Measurements from ENCODE around the gene AKNA.

DNA sequence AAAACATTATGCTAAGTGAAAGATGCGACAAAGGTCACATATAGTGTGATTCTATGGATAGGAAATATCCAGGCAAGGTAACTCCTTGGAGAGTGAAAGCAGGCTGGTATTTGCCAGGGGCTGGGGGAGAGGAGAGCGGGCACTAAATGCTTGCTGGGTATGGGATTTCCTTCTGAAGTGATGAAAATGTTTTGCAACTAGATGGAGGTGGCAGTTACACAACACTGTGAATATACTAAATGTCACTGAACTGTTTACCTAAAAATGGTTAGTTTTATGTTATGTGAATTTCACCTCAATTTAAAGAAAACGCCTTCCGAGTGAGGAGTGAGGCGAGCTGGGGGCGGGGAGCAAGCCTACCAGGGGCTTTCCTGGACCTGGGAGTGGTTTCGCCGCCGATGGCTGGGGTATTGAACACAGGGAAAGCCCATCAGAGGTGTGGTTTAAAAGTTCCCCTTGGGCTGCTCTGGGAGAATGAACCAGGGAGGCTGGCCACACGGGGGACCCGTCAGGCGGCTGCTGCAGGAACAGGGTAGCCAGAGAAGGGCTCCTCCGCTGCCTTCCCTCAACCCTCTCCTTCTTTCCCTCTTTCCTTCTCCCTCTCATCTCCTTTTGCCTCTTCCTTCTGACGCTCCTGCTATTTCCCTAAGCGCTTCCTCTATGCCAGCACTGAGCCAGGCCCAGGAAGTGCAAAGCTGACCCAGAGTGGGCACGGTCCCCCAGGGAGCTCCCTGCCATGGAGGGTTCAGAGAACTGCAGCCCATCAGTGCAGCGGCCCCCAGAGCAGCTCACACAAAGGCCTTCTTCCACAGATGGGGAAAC is 4.9 kb downstream of the AKNA start:
- TF ChIP-seq EZH2 (IDR thresholded peaks at IDR 0.05; ENCODE audit: low read depth) = no peak
- TF ChIP-seq, protein P1, sequence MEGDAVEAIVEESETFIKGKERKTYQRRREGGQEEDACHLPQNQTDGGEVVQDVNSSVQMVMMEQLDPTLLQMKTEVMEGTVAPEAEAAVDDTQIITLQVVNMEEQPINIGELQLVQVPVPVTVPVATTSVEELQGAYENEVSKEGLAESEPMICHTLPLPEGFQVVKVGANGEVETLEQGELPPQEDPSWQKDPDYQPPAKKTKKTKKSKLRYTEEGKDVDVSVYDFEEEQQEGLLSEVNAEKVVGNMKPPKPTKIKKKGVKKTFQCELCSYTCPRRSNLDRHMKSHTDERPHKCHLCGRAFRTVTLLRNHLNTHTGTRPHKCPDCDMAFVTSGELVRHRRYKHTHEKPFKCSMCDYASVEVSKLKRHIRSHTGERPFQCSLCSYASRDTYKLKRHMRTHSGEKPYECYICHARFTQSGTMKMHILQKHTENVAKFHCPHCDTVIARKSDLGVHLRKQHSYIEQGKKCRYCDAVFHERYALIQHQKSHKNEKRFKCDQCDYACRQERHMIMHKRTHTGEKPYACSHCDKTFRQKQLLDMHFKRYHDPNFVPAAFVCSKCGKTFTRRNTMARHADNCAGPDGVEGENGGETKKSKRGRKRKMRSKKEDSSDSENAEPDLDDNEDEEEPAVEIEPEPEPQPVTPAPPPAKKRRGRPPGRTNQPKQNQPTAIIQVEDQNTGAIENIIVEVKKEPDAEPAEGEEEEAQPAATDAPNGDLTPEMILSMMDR (conservative IDR thresholded peaks at IDR 0.05) = no peak

Data from PC-9 (cell line).